ENCODE results near the gene C17orf107. TPM values are rescaled to one million over a fixed set of nuclear protein-coding genes. Genes with fewer than 3 reads are reported as not detected.

C17orf107 gene
- total and polyA plus RNA-seq, 2 of the 13 experiments (the other 11 are each of a cell fraction or from before 2014, with no cell fraction given) = 0.20 to 0.59 TPM

GRCh38 chr17:4934173-4934979, 35.0 kb downstream of the C17orf107 start (continued):
- no peak for TF ChIP-seq ZBTB33 (CRISPR knock-in tag; IDR thresholded peaks at IDR 0.05)
- no peak for TF ChIP-seq FOXA1 (IDR thresholded peaks at IDR 0.05)
- no peak for TF ChIP-seq FOXA1 (CRISPR knock-in tag; IDR thresholded peaks at IDR 0.05)
- TF ChIP-seq ZNF570 (CRISPR knock-in tag; IDR thresholded peaks at IDR 0.05; ENCODE audit: borderline replicate concordance) = no peak
- no peak for TF ChIP-seq SRF (IDR thresholded peaks at IDR 0.05; ENCODE audit: low read depth, low read length)
- TF ChIP-seq GMEB1 (CRISPR knock-in tag; IDR thresholded peaks at IDR 0.05; ENCODE audit: borderline replicate concordance) = no peak
- TF ChIP-seq WIZ (CRISPR knock-in tag; IDR thresholded peaks at IDR 0.05) = no peak
- TF ChIP-seq POGK (CRISPR knock-in tag; conservative IDR thresholded peaks at IDR 0.05) = peak; percentile 72; the same call in 1 of the 2 replicates
- TF ChIP-seq PRDM15 (CRISPR knock-in tag; IDR thresholded peaks at IDR 0.05) = no peak
- no peak for TF ChIP-seq ZNF766 (CRISPR knock-in tag; IDR thresholded peaks at IDR 0.05; ENCODE audit: borderline replicate concordance)
- no peak for TF ChIP-seq ARNT (IDR thresholded peaks at IDR 0.05)
- no peak for TF ChIP-seq BCL6 (CRISPR knock-in tag; IDR thresholded peaks at IDR 0.05)
- TF ChIP-seq AGO1 (IDR thresholded peaks at IDR 0.05; ENCODE audit: low read depth, low read length, poor library complexity, severe bottlenecking) = no peak
- TF ChIP-seq MAZ (IDR thresholded peaks at IDR 0.05; ENCODE audit: borderline replicate concordance, low read depth, low read length) = no peak
- TF ChIP-seq MAZ (CRISPR knock-in tag; IDR thresholded peaks at IDR 0.05; ENCODE audit: low read depth) = no peak
- TF ChIP-seq FLYWCH1 (CRISPR knock-in tag; IDR thresholded peaks at IDR 0.05) = no peak
- no peak for TF ChIP-seq FOXM1 (CRISPR knock-in tag; IDR thresholded peaks at IDR 0.05)
- TF ChIP-seq SCMH1 (CRISPR knock-in tag; IDR thresholded peaks at IDR 0.05; ENCODE audit: borderline replicate concordance) = no peak

Measured in HepG2 (cell line).